GM18499 (cell line): ENCODE results near the gene DBT.
"Not testable (repeated sequence)": the region's sequence is repeated elsewhere in the genome, so short reads cannot be mapped to it uniquely, and the experiment has no call there.

Experiments used
- ATAC-seq: cut with Tn5 transposase; IDR thresholded peaks from one replicate; pipeline ENCODE4 v1.9.1; 2021; ENCODE audit warnings: moderate number of reproducible peaks; ENCODE audit not compliant: insufficient read depth, unreplicated experiment

The DBT gene

DNA sequence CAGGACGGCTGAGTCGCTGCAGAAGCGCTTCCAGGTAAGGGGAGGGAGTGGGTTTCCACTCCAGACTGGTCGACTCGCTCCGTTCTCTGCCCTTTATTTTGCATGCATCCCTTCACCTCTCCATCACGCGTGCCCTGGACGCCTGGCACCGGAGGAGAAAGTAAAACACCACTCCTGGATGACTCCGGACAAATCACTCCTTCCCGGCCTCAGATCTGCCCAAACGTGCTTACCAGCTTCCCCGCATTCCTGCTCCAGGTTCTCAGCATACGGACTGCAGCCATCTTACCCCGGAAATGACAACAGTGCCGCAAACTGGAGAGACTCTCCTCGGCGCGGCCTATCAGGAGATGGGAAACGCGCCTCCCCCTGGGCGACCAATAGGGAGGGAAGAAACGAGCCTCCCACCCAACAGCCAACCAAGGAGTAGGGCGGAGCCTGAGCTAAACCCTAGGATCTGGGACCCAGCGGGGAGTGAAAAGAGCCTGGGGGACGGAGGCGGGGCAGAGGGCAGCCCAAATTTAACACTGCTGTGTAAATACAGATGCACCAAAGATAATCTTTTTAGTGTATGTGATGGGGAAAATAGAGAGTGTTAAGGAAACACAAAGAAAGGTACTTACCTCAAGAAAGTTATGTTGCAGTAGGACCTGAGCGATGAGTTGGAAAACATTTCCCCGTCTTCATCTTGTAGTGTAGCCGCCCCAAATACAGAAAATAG lies at the start of gene DBT:
Gene DBT (minus strand): TSS at position 298 of the 721 bp plus-strand sequence. CDS start 14 bp downstream, at position 284.
- peak; percentile 99 for ATAC-seq

DNA sequence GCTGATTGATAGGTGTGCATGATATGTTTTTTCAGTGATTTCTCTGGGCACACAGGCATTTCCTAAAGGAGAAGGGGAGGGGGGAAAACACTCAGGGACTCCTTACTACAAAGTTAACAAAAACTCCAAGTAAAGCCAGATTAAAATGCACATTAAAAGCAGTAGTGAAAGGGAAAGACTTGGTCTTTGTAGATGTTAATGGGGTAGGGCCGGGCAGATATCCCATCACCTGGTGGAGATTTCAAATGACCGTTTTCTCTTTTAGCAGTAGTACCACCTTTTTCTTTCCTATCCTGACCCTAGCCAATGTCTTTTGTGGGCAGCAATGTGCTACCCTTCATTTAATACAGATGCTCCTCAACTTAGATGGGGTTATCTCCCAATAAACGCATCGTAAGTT lies 48.9 kb upstream of the DBT start:
- no peak for ATAC-seq

- not testable (repeated sequence) for ATAC-seq
Measured at GRCh38 chr1:100296997-100297396, 47.4 kb upstream of the DBT start.

GRCh38 chr1:100296140-100296539 lies 46.5 kb upstream of the DBT start:
- no peak for ATAC-seq

GRCh38 chr1:100292711-100293110 lies 43.1 kb upstream of the DBT start:
- ATAC-seq = no peak

DNA sequence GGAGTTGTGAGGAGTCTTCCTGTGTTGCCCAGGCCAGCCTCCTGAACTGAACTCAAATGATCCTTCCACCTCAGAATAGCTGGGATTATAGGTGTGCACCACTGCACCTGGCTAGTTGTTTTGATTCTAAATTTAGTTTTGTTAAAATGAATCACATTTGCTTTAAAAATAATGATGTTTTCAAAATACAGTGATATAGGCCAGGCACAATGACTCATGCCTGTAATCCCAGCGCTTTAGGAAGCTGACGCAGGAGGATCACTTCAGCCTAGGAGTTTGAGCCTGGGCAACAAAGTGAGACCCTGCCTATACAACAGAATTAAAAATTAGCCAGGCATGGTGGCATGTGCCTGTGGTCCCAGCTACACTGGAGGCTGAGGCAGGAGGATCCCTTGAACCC lies 40.7 kb upstream of the DBT start:
- ATAC-seq = no peak

DNA sequence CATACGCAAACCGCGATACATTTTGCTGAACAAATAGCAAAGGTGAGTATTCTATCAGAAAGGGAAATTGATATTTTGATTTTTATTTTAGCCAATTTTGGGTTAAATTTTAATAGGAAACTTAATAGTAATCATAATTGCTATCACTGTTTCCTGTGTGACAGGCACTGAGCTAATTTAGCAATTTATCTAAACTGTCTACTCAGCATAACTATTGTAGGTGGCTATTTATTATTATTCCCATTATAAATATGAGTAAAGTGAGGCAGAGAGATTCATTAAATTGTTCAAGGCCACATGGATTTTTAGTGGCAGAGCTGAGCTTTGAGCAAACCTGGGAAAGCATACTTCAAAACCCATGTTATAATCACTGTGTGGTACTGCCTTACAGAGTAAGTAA lies 37.5 kb upstream of the DBT start:
- no peak for ATAC-seq

- ATAC-seq = no peak
Measured at GRCh38 chr1:100284591-100284990, 35.0 kb upstream of the DBT start.

DNA sequence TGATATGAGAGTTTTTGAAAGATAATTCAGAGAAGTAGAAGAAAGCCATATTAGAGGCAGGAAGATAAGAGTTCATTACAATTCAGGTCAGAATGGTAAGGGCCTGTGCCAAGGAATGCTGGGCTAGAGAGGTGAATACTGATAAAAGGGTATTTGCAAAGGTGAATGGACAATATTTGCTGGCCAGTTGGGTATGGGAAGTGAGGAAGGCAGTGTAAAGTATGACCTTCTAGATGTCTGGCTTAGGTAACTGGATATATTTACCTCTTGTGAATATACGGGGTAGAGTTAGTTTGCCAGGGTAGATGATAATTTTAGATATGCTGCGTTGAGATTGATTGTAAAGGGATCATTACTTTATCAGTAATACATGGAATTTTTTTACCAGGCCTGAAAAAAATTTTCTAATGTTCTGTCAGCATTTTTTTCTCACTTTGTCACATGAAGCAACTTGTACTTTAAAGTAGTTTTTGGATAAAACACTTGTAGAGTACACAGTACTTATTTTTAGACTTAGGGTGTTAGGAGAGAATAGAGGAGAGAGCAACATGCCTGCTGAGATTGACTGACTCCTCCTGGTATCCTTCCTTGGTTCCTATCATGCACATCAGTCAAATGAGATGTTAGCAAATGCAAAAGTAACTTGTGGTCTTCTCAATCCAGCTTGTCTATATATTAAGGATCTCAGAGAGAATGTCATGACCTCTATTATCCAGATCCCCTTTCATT lies 30.5 kb upstream of the DBT start:
- ATAC-seq = no peak

DNA sequence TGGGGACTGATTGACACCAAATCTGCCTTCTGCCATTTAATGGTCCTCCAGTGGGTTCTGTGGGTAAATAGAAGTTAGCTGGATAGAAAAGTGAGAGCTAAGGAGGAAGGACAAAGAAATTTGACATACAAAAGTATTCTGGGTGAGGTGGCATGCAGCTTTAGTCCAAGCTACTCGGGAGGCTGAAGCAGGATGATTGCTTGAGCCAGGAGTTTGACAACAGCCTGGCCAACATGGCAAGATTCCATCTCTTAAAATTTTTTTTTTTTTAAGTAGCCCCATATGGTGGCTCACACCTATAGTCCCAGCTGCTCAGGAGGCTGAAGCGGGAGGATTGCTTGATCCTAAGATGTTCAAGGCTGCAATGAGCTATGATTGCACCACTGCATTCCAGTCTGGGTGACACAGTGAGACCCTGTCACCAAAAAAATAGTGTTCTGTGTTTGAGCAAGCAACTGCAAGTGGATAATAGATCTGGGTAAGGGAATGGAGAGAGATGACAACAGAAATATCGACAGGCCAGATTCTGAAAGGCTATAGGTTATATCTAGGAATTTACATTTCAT lies 29.8 kb upstream of the DBT start:
- ATAC-seq = no peak

- ATAC-seq = no peak
Measured at GRCh38 chr1:100277866-100278265, 28.2 kb upstream of the DBT start.

- ATAC-seq = no peak
Measured at GRCh38 chr1:100268202-100268601, 18.6 kb upstream of the DBT start.

DNA sequence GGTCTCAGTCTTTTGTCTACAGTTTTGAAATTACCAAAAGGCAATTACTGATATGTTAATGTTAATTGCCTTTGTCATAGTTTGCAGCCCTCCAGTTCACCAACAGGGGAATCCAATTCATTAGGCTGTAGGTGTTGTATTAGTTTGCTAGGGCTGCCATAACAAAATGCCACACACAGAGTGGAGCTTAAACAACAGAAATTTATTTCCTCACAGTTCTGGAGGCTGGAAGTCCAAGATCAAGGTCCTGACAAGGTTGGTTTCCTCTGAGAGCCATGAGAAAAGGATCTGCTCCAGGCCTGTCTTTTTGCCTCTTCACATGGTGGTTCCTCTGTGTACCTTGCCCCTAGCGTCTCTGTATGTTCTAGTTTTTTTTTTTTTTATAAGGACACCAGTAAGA lies 17.6 kb upstream of the DBT start:
- no peak for ATAC-seq

DNA sequence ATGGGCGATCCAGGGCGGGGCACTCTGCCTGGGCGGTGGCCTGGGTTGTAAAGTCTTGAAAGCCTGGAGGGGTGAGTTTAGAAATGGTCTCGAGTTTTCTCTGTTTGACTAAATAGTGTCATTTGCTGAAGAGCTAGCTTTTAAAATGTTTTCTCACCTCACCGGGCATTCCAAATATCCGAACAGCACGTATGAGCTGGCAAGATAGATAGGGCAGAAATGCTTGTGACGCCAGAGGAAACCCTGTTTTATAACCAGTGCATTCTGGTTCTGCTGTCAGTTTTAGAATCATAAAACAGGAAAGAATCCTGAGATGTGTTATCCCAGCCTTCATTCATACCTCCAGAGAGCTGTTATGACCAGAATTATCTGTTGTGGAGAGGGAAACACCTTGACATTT lies 17.1 kb upstream of the DBT start:
- ATAC-seq = no peak

DNA sequence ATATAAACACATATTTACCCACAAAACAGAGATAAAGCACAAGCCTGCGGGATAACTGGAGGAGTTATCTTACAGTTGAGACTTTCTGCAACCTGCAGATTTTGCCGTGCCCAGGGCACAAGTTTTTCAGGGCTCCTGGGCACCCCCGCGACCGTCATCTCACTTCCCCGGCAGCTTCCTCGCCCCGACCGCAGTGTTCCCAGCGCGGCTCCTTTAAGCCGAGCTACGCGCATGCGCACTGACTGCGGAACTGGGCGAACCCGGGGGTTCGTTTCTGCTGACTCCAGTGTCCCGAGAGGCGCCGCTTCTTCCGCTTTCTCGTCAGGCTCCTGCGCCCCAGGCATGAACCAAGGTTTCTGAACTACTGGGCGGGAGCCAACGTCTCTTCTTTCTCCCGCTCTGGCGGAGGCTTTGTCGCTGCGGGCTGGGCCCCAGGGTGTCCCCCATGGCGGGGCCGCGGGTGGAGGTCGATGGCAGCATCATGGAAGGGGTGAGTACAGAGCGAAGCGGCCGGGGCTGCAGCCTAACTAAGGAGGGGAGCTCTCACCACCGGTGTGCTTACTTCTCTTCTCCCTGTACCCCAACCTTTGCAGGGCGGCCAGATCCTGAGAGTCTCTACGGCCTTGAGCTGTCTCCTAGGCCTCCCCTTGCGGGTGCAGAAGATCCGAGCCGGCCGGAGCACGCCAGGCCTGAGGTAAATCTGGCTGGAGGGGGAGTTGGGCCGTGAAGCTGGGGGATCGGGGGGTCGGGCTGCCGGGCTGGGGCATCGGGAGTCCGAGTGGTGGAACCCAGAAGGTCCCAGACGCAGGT lies 16.5 kb upstream of the DBT start, which contains the start of gene RTCA:
Gene RTCA (plus strand): TSS at position 286 of the 810 bp plus-strand sequence. CDS start 160 bp downstream, at position 446.
- peak; percentile 92 for ATAC-seq

GRCh38 chr1:100265562-100265930 lies 15.9 kb upstream of the DBT start:
- peak; percentile 17 for ATAC-seq

GRCh38 chr1:100264081-100264480 lies 14.4 kb upstream of the DBT start:
- not testable (repeated sequence) for ATAC-seq

DNA sequence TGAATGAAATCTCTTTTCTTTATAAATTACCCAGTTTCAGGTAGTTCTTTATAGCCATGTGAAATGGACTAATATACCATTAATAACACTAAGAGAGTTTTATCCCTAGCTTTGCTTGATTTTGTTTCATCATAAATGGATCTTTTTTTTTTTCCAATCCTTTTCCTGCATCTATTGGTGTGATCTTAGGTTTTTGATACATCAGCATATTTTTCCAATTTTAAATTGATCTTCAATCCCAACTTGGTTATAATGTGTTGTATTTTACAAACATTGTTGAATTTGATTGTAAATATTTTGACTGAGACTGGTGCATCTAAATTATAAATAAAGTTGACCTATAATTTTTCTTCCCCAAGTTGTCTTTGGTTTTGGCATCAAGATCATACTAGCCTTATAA lies 12.1 kb upstream of the DBT start:
- no peak for ATAC-seq

- ATAC-seq = not testable (repeated sequence)
Measured at GRCh38 chr1:100258427-100258826, 8.8 kb upstream of the DBT start.

DNA sequence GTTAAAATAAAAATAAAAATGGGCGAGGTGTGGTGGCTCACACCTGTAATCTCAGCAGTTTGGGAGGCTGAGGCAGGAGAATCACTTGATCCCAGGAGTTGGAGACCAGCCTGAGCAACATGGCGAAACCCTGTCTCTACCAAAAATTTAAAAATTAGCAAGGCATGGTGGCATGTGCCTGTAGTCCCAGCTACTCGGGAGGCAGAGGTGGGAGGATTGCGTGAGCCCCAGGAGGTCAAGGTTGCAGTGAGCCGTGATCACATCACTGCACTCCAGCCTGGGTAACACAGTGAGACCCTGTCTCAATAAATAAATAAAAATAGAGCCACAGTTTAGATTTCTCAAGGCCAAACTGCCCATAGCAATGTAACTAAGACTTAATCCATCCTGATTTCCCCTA lies 6.6 kb upstream of the DBT start:
- ATAC-seq = not testable (repeated sequence)

GRCh38 chr1:100253552-100253951 lies 3.9 kb upstream of the DBT start:
- ATAC-seq = no peak
